HG02973 (cell line): Measurements from ENCODE around the gene RAB39B.
A peak's percentile ranks its signal among the peaks of the same experiment; 100 is the strongest.
"Not testable (repeated sequence)": the region's sequence is repeated elsewhere in the genome, so short reads cannot be mapped to it uniquely, and the experiment has no call there.

ENCODE experiments used
- ATAC-seq: cut with Tn5 transposase; IDR thresholded peaks from one replicate; pipeline ENCODE4 v1.9.1; 2021; ENCODE audit warnings: moderate library complexity; ENCODE audit not compliant: unreplicated experiment

Gene RAB39B

DNA sequence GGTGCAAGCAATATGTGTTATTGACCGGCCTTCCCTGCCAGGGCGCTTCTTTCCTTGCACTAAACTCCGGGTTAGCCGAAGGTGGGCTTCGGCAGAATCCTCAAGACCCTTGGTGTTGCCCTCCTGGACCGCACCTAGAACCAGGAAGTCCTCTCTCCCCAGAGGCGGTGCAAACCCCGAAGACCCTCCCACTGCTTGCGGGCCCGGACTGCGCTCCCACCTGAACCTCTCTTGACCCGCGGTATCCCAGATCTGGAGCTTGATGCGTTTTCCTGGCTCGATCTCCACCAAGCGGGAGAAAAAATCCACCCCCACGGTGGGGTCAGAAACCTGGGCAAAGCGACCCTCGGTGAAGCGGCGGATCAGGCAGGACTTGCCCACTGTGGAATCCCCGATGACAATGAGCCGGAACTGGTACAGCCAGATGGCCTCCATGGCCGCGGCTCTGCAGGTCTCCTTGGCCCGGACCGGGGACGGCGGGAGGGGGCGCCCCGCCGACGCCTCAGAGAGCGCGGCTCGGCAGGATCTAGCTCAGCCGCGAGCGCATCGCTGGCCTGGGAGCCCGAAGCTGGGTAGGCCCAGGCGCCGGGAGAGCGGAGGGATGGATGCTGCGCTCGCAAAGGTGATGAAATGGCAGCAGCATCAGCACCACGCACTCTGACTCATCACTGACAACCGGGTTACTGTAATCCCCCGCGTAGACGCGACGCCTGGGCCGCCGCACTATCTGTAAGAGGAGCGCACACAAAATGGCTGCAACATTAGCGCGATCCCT lies at the start of gene RAB39B:
Gene RAB39B (minus strand): TSS at position 638 of the 775 bp plus-strand sequence. CDS start 203 bp downstream, at position 435.
- peak; percentile 94 for ATAC-seq

GRCh38 chrX:155313766-155314165 lies 49.5 kb upstream of the RAB39B start:
- ATAC-seq, result no peak

GRCh38 chrX:155293771-155294170 lies 29.5 kb upstream of the RAB39B start:
- no peak for ATAC-seq

GRCh38 chrX:155279873-155280272 lies 15.6 kb upstream of the RAB39B start:
- no peak for ATAC-seq

DNA sequence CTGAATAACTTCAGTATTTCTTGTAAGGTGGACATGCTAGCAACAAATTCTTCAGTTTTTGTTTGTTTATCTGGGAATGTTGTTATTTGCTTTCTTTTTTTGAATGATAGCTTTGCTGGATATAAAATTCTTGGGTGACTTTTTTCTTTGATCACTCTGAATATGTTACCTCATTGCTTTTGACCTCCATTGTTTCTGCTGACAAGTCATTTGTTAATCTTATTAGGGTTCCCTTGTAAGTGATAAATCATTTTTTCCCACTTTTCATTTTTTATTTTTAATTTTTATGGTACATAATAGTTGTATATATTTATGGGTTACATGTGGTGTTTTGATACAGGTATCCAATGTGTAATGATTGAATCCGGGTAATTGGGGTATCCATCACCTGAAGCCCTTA lies 6.7 kb upstream of the RAB39B start:
- no peak for ATAC-seq

DNA sequence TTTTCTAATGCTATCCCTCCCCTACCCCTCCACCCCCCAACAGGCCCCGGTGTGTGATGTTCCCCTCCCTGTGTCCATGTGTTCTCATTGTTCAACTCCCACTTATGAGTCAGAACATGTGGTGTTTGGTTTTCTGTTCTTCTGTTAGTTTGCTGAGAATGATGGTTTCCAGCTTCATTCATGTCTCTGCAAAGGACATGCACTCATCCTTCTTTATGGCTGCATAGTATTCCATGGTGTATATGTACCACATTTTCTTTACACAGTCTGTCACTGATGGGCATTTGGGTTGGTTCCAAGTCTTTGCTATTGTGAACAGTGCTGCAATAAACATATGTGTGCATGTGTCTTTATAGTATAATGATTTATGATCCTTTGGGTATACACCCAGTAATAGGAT lies 3.7 kb upstream of the RAB39B start:
- not testable (repeated sequence) for ATAC-seq

DNA sequence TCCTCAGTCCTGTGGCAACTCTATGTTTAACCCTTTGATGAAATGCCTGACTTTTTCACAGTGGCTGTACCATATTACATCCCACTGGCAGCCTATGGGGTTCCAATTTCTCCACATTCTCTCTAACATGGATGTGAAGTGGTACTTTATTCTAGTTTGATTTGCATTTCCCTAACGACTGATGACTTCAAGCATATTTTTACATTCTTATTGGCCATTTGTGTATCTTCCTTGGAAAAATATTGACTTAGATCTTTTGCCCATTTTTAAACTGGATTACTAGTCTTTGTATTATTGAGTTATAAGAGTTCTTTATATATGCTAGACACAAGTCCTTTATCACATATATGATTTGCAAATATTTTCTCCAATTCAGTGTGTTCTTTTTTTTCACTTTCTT lies 2.1 kb upstream of the RAB39B start:
- no peak for ATAC-seq

- peak; percentile 43 for ATAC-seq
Observed at GRCh38 chrX:155262970-155263754, 1.1 kb downstream of the RAB39B start.

- ATAC-seq, result no peak
Observed at GRCh38 chrX:155259752-155260151, 4.5 kb downstream of the RAB39B start.

DNA sequence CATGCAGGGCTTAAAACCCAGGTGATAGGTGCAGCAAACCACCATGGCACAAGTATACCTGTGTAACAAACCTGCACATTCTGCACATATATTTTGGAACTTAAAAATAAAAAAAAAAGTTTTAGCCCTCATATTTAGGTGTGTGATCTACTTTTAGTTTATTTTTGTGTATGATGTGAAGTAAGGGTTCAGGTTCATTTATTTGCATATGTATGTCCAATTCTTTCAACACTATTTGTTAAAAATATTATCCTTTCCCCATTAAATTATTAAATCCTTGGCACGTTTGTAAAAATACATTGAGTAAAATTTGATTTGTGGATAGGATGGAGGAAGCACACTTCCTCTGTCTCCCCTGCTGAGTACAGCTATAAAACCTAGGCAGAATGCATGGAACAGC lies 12.9 kb downstream of the RAB39B start:
- ATAC-seq, result no peak

GRCh38 chrX:155247497-155247896 lies 16.8 kb downstream of the RAB39B start:
- no peak for ATAC-seq

DNA sequence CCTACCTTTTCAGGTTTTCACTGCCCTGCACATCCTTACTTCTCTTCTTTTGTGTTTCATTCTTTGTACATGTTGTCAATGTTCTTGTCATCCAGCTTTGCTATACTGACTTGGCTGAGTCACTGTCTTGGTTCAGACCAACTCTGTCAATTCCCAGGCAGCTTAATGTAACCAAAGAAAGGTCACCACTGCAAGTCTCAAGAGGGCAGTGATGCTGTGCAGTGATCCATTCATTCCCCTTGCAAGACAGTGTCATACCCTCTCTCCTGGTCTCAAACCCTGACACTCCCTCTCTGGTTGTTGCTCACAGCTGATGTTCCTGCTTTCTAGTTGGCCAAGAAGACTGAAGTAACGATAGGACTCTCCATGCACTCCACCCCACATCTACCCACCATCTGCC lies 17.5 kb downstream of the RAB39B start:
- no peak for ATAC-seq

DNA sequence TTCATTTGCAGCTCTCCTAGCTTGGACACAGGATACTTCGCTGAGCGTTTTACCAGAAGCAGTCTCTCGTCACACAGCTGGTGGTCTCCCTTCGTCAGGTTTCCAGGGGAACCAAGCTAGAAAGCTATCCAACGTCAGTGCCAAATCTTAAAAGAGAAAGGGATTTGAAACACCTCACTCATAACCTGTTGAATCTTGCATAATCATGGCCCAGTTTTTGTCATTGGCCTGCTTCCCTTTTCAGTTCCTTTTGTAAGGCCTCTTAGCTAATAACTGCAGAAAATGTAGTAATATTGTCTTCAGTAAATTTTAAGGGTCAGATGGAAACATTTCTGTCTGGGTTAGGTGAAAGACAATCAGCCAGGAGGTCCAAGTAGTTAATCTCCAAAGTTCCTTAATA lies 22.0 kb downstream of the RAB39B start:
- ATAC-seq, result no peak

GRCh38 chrX:155237719-155238118 lies 26.6 kb downstream of the RAB39B start:
- ATAC-seq, result no peak

- no peak for ATAC-seq
Observed at GRCh38 chrX:155235891-155236290, 28.4 kb downstream of the RAB39B start.

DNA sequence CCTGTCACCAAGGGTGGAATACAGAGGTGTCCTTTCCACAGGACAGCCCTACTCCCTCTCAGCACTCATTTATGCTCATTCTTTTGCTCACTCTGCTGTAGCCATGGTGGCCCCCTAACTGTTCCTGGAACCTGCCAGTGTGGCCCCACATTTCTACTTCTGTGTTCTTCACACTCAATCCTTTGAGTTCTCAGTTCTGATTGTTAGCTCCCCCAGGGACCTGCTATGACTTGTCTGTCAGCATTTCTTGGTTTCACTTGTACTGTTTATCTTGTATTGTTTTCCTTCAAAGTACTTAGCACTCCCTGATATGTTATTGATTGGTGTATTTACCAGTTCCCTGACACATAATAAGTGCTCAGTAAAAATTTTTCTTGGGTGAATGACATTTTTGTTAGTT lies 33.1 kb downstream of the RAB39B start:
- peak; percentile 95 for ATAC-seq

- no peak for ATAC-seq
Observed at GRCh38 chrX:155225774-155226173, 38.5 kb downstream of the RAB39B start.

GRCh38 chrX:155223746-155224145 lies 40.5 kb downstream of the RAB39B start:
- ATAC-seq, result not testable (repeated sequence)

- no peak for ATAC-seq
Observed at GRCh38 chrX:155221351-155221750, 42.9 kb downstream of the RAB39B start.

- no peak for ATAC-seq
Observed at GRCh38 chrX:155218777-155219176, 45.5 kb downstream of the RAB39B start.

GRCh38 chrX:155216940-155217440 lies 47.3 kb downstream of the RAB39B start:
- no peak for ATAC-seq
